ENCODE data around the gene THSD7A.

Gene THSD7A

DNA sequence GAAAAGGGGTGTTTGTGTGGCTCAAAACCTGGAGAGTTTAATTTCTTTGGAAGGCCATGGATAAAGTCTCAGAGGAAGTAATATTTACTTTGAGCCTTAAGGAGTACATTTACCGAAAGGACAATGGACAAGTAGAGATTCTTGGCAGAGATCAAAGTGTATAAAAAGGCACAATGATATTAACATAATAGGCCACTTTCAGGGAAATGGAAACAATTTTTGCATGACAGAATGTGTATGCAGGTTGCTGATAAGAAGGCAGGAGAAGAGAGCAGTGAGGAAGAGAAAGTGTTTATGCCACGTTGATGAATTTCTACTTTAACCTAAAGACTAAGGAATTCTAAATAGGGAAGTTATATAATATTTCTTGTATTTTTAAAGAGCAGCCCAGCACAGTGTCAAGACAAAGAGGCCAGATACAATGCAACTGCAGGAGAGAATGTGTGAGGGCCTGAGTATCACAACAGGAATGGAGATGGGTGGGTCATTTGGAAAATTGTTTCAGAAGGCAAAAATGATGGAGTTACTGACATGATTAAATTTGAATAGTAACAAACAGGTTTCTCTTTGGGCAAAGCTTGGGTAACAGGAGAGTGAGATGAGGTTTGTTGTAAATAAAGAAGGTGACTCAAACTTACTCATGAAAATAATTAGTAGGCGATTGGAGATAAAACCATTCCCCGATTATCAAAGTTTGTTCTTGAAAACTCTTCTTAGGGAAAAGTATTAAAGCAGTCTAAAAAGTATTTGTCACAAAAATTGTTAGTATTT, 84.1 kb downstream of the THSD7A start:
- no peak for DNase-seq

- DNase-seq, result no peak
Observed at GRCh38 chr7:11746591-11746990, 85.4 kb downstream of the THSD7A start.

- no peak for DNase-seq
Observed at GRCh38 chr7:11743548-11743947, 88.5 kb downstream of the THSD7A start.

DNA sequence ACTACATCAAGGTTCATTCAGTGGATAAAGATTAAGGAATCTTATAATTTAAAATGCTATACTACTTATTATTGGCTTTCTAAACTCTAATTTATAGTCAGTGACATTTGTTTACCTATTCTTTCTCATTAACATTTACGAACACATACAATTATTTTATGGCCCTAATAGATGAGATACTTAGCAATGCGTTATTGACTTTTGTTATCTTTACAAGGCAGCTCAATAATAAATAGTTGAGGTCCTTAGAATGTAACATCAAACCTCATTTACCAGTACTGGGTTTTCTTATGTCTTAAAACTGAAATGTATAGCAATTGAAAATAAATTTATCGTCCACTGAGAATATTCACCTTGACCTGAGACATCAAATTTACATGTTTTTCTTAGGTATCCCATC, 89.0 kb downstream of the THSD7A start:
- DNase-seq, result no peak

DNA sequence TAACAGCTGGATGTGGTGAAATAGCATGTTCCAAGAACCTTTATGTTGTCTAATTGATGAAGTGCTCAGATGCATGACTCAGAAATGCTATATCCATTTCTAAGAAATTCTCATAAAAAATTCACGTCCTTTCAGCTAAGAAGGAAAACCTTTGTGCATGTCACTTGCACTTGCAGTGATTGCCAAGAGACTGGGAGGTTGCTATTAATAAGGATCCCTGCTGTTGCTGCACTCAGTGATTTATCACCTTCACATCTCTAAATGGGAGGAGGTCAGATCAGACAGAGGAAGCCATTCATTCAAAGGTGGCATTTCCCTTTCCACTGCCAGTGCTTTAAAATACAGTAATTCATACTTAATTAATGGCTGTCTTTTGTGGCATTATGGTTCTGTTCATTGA, 89.5 kb downstream of the THSD7A start:
- no peak for DNase-seq

- DNase-seq, result no peak
Observed at GRCh38 chr7:11737723-11738122, 94.3 kb downstream of the THSD7A start.

- DNase-seq, result no peak
Observed at GRCh38 chr7:11732207-11732606, 99.8 kb downstream of the THSD7A start.

GRCh38 chr7:11730725-11731124, 101.3 kb downstream of the THSD7A start:
- no peak for DNase-seq

DNA sequence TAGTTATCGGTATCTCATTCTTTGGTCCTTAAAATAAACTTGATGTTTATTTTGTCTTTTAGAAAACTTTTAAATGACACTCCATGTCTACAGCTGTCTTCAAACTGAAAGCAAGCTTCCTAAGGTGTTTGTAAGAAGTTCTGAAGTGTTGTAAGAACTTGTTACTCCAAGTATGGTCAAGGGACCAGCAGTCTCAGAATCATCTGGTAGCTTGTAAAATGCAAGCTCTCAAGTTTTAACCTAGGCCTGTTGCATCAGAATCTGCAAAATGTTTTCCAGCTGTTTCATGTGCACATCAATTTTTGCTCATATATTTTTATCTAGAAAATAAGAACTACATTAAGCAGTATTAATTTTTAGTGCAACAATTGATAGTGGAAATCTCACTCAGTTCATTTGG, 104.1 kb downstream of the THSD7A start:
- DNase-seq, result no peak

DNA sequence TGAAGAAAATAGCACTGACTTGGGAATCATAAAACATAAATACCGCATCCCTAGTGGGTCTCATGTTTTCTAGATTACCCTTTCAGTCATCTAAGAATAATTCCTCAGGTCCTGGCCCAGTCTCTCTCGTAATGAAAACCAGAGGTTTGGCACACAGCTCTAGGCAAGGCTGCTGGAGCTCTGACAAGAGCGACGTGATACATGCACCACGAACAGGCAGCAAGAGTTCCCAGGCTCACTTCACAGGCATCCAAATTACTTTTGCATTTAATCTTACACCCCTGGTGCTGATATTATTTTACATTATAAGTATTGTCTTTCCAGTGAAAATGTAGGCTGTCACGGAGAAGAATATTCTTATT, 105.2 kb downstream of the THSD7A start:
- DNase-seq, result no peak

DNA sequence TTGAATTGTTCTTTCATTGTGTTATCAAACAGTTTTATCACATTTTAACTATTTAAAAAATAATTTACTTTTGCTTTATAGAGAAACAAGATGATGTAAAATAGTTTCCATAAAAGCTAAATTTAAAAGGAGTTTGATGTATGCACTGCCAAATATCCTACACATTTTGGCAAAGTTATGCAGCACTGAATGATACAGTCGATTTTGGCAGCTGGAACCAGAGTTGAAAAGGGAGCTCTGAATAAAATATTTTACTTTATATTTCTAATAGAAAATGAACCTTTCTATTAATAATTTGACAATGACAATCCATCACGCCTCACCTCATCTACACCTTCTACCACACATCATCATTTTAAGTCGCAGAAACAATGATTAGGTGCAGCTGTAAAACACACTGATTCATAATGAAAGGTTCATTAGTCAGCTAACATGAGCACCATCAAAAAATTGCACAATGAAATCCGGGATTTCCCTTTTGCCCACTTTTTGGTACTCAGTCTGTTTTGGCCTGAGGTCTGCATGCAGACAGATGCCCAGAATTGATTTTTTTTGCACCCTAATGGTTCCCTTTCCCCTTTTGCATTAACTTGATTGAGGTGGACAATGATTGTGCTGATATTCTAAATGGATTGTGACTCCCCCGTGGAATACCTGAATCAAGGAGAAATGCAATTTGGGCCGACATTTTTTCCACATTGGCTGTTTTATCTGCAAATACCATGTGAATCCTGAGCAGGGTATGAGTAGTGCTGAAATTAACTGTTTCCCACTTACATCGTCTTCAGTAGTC, 105.8 kb downstream of the THSD7A start:
- DNase-seq, result no peak

GRCh38 chr7:11716185-11716584, 115.8 kb downstream of the THSD7A start:
- no peak for DNase-seq

- DNase-seq, result no peak
Observed at GRCh38 chr7:11714676-11715075, 117.3 kb downstream of the THSD7A start.

DNA sequence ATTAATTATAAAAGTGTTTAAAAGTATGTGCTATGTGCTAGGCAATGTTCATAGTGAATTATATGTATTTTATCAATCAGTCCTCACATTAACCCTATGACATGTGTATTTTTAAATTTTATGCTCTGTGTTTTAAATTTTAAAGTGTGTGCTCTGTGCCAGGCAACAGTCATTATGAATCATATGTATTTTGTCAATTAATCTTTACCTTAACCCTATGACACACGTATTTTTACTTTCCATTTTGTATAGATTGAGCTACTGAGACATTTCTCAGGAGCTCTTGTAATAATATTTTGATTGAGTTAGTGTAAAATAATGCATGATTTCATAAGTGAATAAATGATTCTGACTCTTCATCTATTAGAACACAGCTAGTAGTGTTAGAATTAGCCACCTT, 117.8 kb downstream of the THSD7A start:
- no peak for DNase-seq

GRCh38 chr7:11713352-11713751, 118.6 kb downstream of the THSD7A start:
- no peak for DNase-seq

DNA sequence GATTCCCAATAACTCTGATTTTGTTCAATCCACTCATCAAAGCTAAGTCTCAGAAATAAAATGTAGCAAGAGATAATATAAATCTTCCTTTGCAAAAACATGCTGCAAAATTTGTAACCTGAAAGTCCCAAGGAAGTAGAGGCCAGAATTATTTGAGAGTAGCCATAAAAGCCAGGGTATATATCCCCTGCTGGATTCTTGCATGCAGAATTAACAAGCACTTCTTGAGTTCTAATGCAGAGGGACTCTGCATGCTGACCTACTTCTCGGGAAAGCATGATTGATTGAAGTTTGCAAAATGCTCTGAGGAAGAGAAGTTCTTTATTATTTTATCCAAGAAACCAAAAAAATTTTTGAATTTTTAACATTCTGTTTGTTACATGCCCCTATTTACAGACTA, 121.6 kb downstream of the THSD7A start:
- no peak for DNase-seq

- DNase-seq, result no peak
Observed at GRCh38 chr7:11709196-11709595, 122.8 kb downstream of the THSD7A start.

DNA sequence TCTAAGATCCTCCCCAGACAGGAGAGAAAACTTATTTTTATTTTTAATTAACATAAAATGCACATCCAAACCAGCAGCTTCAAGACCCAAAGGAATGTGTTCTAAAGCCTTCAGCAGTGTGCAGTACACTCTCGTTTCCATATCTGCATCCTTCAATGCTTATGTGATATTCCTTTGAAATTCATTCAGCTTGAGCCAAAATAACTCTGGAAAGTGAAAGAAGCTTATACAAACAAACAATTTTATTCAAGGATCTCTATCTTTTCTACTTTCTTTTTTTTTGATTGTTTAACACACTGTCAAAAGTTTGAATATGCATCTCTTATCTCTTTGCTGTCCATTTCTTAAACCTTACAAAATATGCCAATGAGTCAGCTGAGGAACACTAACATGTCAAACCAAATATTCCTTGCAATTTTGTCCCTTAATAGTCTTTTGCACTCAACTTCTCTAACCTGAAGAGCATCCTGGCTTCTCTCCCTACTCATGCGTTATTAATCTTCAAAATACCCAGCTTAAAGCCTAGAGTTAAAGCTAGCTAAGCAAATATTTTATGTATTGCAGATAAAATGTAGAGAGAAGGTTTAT, 124.3 kb downstream of the THSD7A start:
- DNase-seq, result no peak

DNA sequence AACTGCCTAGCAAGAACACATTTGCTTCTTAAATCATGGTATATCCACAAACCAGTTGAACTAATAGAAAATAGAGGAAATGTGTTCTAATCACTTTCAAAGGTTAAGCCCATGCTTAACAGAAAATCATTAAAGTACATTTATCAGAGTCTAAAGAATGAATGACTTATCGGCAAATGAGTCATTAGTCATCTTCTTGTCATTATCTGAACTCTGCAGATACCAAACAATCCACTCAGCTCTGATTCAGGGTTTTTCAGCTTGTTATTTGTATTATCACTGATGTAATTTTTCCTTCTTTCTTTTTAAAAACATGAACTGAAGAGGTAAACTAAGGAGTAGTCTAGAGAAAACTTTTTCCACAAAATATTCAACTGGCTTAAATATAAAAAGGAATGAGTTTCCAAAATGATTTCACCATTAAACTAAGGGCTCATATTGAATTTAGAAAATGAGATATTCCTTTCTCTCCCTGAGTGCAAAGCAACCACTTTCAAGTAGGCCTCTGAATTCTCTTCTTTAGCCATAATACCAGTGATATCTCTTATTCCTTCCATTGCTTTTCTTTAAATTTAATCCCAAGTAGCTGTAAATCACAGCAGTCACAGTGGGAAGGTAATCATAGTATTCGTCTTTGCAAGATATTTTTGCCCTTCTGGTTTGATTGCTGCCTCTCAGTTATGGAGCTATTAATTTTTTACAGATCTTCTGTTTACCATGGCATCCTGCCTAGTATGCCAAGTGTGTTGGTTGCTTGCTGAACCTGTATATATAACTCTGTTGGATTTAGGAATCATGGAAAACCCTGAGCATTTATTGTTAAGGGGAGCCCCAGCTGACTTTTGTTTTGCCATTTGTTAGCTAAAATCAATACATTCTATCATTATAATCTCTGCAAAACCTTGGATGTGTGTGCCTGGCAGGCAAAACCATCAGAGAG, 125.1 kb downstream of the THSD7A start:
- no peak for DNase-seq

- no peak for DNase-seq
Observed at GRCh38 chr7:11703829-11704228, 128.2 kb downstream of the THSD7A start.

- DNase-seq, result no peak
Observed at GRCh38 chr7:11702938-11703337, 129.1 kb downstream of the THSD7A start.

- no peak for DNase-seq
Observed at GRCh38 chr7:11701829-11702560, 130.0 kb downstream of the THSD7A start.

Measured in activated CD8-positive, alpha-beta memory T cell treated with anti-CD3 and anti-CD28 coated beads, Interleukin-2, amount 50 U/mL, for 48 hours (primary cell).